T-cell (primary cell): ENCODE results near the gene RTL1. TPM values are rescaled to one million over a fixed set of nuclear protein-coding genes. Genes with fewer than 3 reads are reported as not detected.

Experiments used
- ATAC-seq, 4 experiments: fragments of 200-7000 bp in 3 of 4; fragments of 150-1000 bp in 1 of 4; cut with Tn5 transposase; replicated peaks in 1 of 4; 1 replicate in 3 of 4; 2 replicates in 1 of 4; pipeline ENCODE4 v1.10.0; 2021; ENCODE audit warnings: moderate library complexity in 3 of 4, mild to moderate bottlenecking in 2 of 4, moderate number of reproducible peaks in 1 of 4
- CTCF ChIA-PET, 2 donors: fragments of 300-600 bp; sonication (Branson Sonifier 250); formaldehyde crosslinking; loops; one replicate each; lab custom pipeline; 2022; ENCODE audit warnings: antibody characterized with exemption in 2 of 2; lab: Charles Lee
- POLR2A ChIA-PET, 2 donors: fragments of 300-600 bp; sonication (Branson Sonifier 250); formaldehyde crosslinking; loops; one replicate each; lab custom pipeline; 2022; ENCODE audit warnings: antibody characterized with exemption in 2 of 2; lab: Charles Lee
- DNase-seq, 35 experiments: peaks; one replicate each; pipeline versions ENCODE4 v3.0.0 to v3.0.0-alpha.2; 2013 to 2023
- H3K27ac ChIP-seq: one replicate; pipeline ENCODE4 v1.5.1; 2013; ENCODE audit warnings: low read length
- H3K27me3 ChIP-seq, 2 experiments: replicated peaks in 1 of 2; 1 replicate in 1 of 2; 2 replicates in 1 of 2; pipeline versions ENCODE4 v1.6.1 to v1.7.0; 2013; ENCODE audit warnings: low read length in 1 of 2, mixed read lengths in 1 of 2; ENCODE audit not compliant: control insufficient read depth in 2 of 2, insufficient read depth in 2 of 2; ENCODE audit errors: extremely low read depth in 1 of 2
- H3K36me3 ChIP-seq, 2 donors: 1 replicate in 1 of 2; 2 replicates in 1 of 2; pipeline versions ENCODE4 v1.6.1 to v1.7.0; 2013; ENCODE audit warnings: low read length in 1 of 2; ENCODE audit not compliant: control insufficient read depth in 2 of 2, insufficient read depth in 1 of 2; ENCODE audit errors: extremely low read depth in 1 of 2
- H3K4me1 ChIP-seq, 2 experiments: 1 replicate in 1 of 2; 2 replicates in 1 of 2; pipeline versions ENCODE4 v1.6.1 to v1.7.0; 2013; ENCODE audit warnings: low read length in 2 of 2, mixed read lengths in 1 of 2; ENCODE audit not compliant: insufficient read depth in 2 of 2, control insufficient read depth in 1 of 2; ENCODE audit errors: extremely low read depth in 1 of 2
- H3K4me3 ChIP-seq, 2 donors: 1 replicate in 1 of 2; 2 replicates in 1 of 2; pipeline versions ENCODE4 v1.5.1 to v1.7.0; 2013; ENCODE audit warnings: mild to moderate bottlenecking in 2 of 2, low read length in 1 of 2, moderate library complexity in 1 of 2; ENCODE audit not compliant: control insufficient read depth in 1 of 2; ENCODE audit errors: extremely low read depth in 1 of 2
- H3K9me3 ChIP-seq: 2 replicates; pipeline ENCODE4 v1.7.0; 2013
- H3K27ac Mint-ChIP-seq, 2 donors: one replicate each; pipeline ENCODE4 v1.8.0; 2020 to 2021; ENCODE audit warnings: mild to moderate bottlenecking in 2 of 2, mixed read lengths in 2 of 2
- H3K27me3 Mint-ChIP-seq, 2 donors: one replicate each; pipeline ENCODE4 v1.8.0; 2021 to 2022; ENCODE audit warnings: mixed read lengths in 2 of 2
- H3K36me3 Mint-ChIP-seq: one replicate; pipeline ENCODE4 v1.8.0; 2021; ENCODE audit warnings: mixed read lengths
- H3K4me1 Mint-ChIP-seq, 3 donors: one replicate each; pipeline ENCODE4 v1.8.0; 2020 to 2022; ENCODE audit warnings: mixed read lengths in 3 of 3, mild to moderate bottlenecking in 1 of 3
- H3K4me3 Mint-ChIP-seq, 3 donors: one replicate each; pipeline ENCODE4 v1.8.0; 2020 to 2022; ENCODE audit warnings: mild to moderate bottlenecking in 3 of 3, mixed read lengths in 3 of 3, moderate library complexity in 3 of 3
- H3K9me3 Mint-ChIP-seq, 3 donors: one replicate each; pipeline ENCODE4 v1.8.0; 2020 to 2022; ENCODE audit warnings: mixed read lengths in 3 of 3
- WGBS: methylation state at CpG from one replicate; pipeline ENCODE4 v1.1.5; 2013; ENCODE audit warnings: missing lambda C conversion rate; ENCODE audit not compliant: insufficient coverage; 5-methylcytosine and 5-hydroxymethylcytosine counted together
- total RNA-seq, 35 experiments: library from RNA in 6 of 35; stranded (reverse) in 6 of 35; fragments of 120-200 nt in 1 of 35; gene quantifications; one replicate each; pipeline versions ENCODE4 v1.2.1 to v1.2.4 and lab custom pipeline; 2013 to 2026

The RTL1 gene
- total RNA-seq, 5 donors from 2014 or later (not counting 1 experiment from before 2014, with no cell fraction given): not detected

DNA sequence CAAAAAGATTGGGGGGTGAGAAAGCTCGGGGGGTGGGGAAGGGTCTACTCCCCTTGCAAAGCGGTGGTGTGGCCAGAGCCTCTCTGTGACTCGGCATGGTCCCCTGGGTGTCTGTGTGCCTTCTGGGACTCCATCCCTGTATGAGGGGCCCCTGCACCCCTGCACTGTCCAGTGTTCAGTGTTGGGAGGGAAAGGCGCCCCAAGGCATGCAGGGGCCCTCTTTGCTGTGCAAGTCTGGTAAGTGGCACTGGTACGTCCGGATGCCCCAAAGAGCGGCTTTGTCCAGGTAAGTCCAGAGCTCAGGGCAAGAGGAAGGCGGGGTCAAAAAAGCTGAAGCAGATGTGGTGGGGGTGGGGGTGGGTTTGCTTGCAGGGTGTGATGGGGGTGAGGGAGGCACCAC, 23.7 kb downstream of the RTL1 start:
- H3K27ac ChIP-seq: no peak overlapping the region
- DNase-seq (no peak), ATAC-seq (no peak)
- Mint-ChIP-seq H3K27me3 (peaks cover 6 to 12% of the 10 kb centered on the region in 2 donors), H3K4me3 (no peak overlapping the region), H3K4me1 (no peaks in the 10 kb centered on the region), H3K27ac (no peak overlapping the region), H3K36me3 (no peaks in the 10 kb centered on the region), H3K9me3 (peaks cover 0 to 2% (median 0%) of the 10 kb centered on the region in 3 donors)
- H3K4me1 ChIP-seq: no peaks in the 10 kb centered on the region
- H3K9me3 ChIP-seq: no peaks in the 10 kb centered on the region
- POLR2A ChIA-PET: no interaction called here
- no peak overlapping the region for H3K4me3 ChIP-seq
- no peaks in the 10 kb centered on the region for H3K36me3 ChIP-seq
- WGBS: 82% methylated on average over 7 of the region's 8 CpGs
- H3K27me3 ChIP-seq: peaks cover 0 to 45% of the 10 kb centered on the region in 2 experiments
- CTCF ChIA-PET: no interaction called here

DNA sequence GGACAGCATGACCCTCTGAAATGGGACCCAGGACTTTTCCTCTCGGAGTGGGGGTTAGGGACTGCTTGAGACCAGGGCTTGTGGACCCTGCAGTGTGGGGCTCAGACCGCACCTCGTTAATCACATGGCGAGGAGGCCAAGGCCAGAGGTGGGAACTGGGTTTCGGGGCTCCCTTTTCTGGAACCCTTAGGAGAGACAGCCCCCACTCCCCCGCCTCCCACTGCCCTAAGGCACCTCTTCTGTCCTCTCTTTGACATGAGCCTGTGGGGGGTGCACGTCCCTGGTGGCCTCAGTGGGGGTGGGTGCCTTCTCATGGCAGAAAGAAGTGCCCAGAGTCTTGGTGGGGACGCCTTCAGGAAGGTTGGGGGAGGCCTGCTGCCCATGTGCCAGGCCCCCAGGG, 24.3 kb downstream of the RTL1 start:
- Mint-ChIP-seq H3K27ac (no peak overlapping the region), H3K36me3 (no peaks in the 10 kb centered on the region), H3K4me1 (no peaks in the 10 kb centered on the region), H3K9me3 (peaks cover 0 to 2% (median 0%) of the 10 kb centered on the region in 3 donors), H3K4me3 (no peak overlapping the region), H3K27me3 (peaks cover 6 to 11% of the 10 kb centered on the region in 2 donors)
- Histone ChIP-seq H3K4me3 (no peak overlapping the region), H3K36me3 (no peaks in the 10 kb centered on the region), H3K4me1 (no peaks in the 10 kb centered on the region), H3K27ac (no peak overlapping the region), H3K9me3 (no peaks in the 10 kb centered on the region), H3K27me3 (peaks cover 0 to 51% of the 10 kb centered on the region in 2 experiments)
- CTCF ChIA-PET: no interaction called here
- DNase-seq: no peak
- POLR2A ChIA-PET: no interaction called here
- no peak for ATAC-seq
- 80% methylated on average over 3 of the region's 8 CpGs for WGBS

GRCh38 chr14:100878271-100879146, 25.0 kb downstream of the RTL1 start:
- 69% methylated on average over 9 of the region's 11 CpGs for WGBS
- DNase-seq: no peak

GRCh38 chr14:100875861-100876590, 27.5 kb downstream of the RTL1 start:
- Histone ChIP-seq H3K4me3 (no peak overlapping the region), H3K4me1 (no peaks in the 10 kb centered on the region), H3K27me3 (peaks cover 0 to 52% of the 10 kb centered on the region in 2 experiments), H3K9me3 (no peaks in the 10 kb centered on the region), H3K27ac (no peak overlapping the region), H3K36me3 (no peaks in the 10 kb centered on the region)
- POLR2A ChIA-PET: no interaction called here
- Mint-ChIP-seq H3K36me3 (no peaks in the 10 kb centered on the region), H3K4me3 (no peak overlapping the region), H3K4me1 (peaks cover 0 to 5% (median 0%) of the 10 kb centered on the region in 3 donors), H3K9me3 (no peaks in the 10 kb centered on the region), H3K27me3 (peaks cover 6 to 10% of the 10 kb centered on the region in 2 donors), H3K27ac (no peak overlapping the region)
- CTCF ChIA-PET: no interaction called here
- WGBS: 80% methylated on average over 11 of the region's 17 CpGs
- no peak for ATAC-seq
- DNase-seq: no peak

More at GRCh38 chr14:100878271-100879146, 25.0 kb downstream of the RTL1 start:
- no peaks in the 10 kb centered on the region for H3K36me3 ChIP-seq
- no peak overlapping the region for H3K4me3 Mint-ChIP-seq
- no peaks in the 10 kb centered on the region for H3K36me3 Mint-ChIP-seq
- H3K9me3 Mint-ChIP-seq: peaks cover 0 to 2% (median 0%) of the 10 kb centered on the region in 3 donors
- H3K27ac Mint-ChIP-seq: no peak overlapping the region
- POLR2A ChIA-PET: no interaction called here
- no peaks in the 10 kb centered on the region for H3K9me3 ChIP-seq
- CTCF ChIA-PET: no interaction called here
- peaks cover 0 to 56% of the 10 kb centered on the region in 2 experiments for H3K27me3 ChIP-seq
- peaks cover 6 to 10% of the 10 kb centered on the region in 2 donors for H3K27me3 Mint-ChIP-seq
- H3K4me3 ChIP-seq: no peak overlapping the region
- no peak for ATAC-seq
- no peaks in the 10 kb centered on the region for H3K4me1 ChIP-seq
- no peaks in the 10 kb centered on the region for H3K4me1 Mint-ChIP-seq
- H3K27ac ChIP-seq: no peak overlapping the region

GRCh38 chr14:100875126-100875525, 28.4 kb downstream of the RTL1 start:
- POLR2A ChIA-PET: no interaction called here
- Histone ChIP-seq H3K4me1 (no peaks in the 10 kb centered on the region), H3K4me3 (no peak overlapping the region), H3K36me3 (no peaks in the 10 kb centered on the region), H3K27ac (no peak overlapping the region), H3K27me3 (peaks cover 0 to 52% of the 10 kb centered on the region in 2 experiments), H3K9me3 (no peaks in the 10 kb centered on the region)
- CTCF ChIA-PET: no interaction called here
- DNase-seq (no peak), ATAC-seq (no peak)
- Mint-ChIP-seq H3K36me3 (no peaks in the 10 kb centered on the region), H3K4me3 (no peak overlapping the region), H3K9me3 (no peaks in the 10 kb centered on the region), H3K4me1 (peaks cover 0 to 5% (median 0%) of the 10 kb centered on the region in 3 donors), H3K27me3 (peaks cover 6 to 10% of the 10 kb centered on the region in 2 donors), H3K27ac (no peak overlapping the region)
- 95% methylated on average over 3 of the region's 6 CpGs for WGBS

DNA sequence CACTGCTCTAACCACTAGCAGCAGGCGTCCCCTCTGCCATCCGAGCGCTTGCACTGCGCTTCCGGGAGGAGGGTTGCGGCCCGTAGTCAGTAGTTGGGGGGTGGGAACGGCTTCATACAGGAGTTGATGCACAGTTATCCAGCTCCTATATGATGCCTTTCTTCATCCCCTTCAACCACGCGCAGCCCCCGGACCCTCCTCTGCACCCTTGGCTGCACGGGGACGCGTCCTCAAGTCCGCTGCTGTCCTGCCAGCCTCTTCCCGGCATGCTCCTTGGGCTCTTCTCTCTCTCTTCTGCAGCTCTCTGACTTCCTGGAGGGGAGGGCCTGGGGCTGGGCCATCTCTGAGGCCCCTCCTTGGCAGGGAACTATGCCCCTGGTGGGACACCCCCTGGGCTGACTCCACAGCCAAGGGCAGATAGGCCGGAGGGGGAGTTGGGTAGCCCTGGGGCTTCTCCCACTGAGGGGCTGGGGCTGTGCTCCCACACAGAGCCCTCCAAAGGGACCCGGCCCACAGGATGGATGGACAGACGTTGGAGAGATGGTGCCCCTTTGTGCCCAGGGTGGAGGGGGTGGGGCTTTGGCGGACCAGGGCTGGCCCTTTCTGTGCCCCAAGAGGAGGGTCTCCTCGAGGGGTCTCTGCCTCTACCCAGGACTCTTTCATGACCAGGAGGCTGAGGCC, 29.0 kb downstream of the RTL1 start:
- WGBS: 97% methylated on average over 8 of the region's 21 CpGs
- Histone ChIP-seq H3K27me3 (peaks cover 0 to 49% of the 10 kb centered on the region in 2 experiments), H3K4me3 (no peak overlapping the region), H3K4me1 (no peaks in the 10 kb centered on the region), H3K9me3 (no peaks in the 10 kb centered on the region), H3K27ac (no peak overlapping the region), H3K36me3 (no peaks in the 10 kb centered on the region)
- DNase-seq (no peak), ATAC-seq (no peak)
- no peaks in the 10 kb centered on the region for H3K9me3 Mint-ChIP-seq
- H3K27me3 Mint-ChIP-seq: peaks cover 6 to 10% of the 10 kb centered on the region in 2 donors
- H3K4me1 Mint-ChIP-seq: peaks cover 0 to 5% (median 0%) of the 10 kb centered on the region in 3 donors
- CTCF ChIA-PET: no interaction called here
- POLR2A ChIA-PET: no interaction called here
- no peak overlapping the region for H3K27ac Mint-ChIP-seq
- no peak overlapping the region for H3K4me3 Mint-ChIP-seq
- no peaks in the 10 kb centered on the region for H3K36me3 Mint-ChIP-seq
